Measurements from ENCODE around the gene BICDL2. TPM values are rescaled to one million over a fixed set of nuclear protein-coding genes. Genes with fewer than 3 reads are reported as not detected.

Gene BICDL2
- total and polyA plus RNA-seq, 9 of the 15 experiments (the other 6 are each of a cell fraction or from before 2014, with no cell fraction given): 0.09 to 0.28 (median 0.09) TPM; not detected in 6

DNA sequence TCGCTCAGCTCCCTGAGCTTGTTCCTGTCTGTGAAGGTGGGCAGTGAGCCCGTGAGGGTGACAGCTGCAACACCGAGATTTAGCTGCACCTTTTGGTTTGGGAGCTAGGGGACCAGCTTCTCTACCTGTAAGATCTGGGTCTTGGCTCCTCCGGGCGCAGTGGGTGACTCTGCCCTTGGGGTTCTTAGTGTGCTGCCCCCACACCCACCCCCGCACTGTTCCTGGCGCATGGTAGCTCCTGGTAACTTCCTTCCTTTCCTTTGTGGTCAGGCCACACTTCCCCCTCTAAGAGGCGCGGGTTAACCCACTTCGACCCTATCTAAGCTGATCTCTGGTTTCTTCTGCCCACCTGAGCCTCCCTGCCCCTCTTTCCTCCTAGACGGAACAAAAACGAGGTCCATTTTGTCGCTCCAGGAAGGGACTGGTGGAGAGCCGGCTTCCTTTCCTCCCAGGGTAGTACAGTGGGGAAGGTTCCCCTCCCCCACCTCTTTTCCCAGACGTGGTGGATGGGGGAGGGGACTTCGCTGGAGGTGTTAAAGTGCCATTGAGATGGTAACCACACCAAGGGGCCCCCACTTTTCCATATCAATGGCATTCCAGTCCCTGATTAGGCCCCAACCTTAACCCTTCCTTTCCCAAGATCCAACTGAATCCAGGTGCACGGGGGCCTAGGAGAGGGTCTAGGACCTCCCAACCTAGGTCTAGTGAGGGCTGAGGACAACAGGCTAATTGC is 28.6 kb downstream of the BICDL2 start (continued):
- TF ChIP-seq MEF2D (tag; conservative IDR thresholded peaks at IDR 0.05; ENCODE audit: low read depth): 0 out of 2 replicates have a peak, but pooled peaks have one; percentile 18
- TF ChIP-seq, protein P1, sequence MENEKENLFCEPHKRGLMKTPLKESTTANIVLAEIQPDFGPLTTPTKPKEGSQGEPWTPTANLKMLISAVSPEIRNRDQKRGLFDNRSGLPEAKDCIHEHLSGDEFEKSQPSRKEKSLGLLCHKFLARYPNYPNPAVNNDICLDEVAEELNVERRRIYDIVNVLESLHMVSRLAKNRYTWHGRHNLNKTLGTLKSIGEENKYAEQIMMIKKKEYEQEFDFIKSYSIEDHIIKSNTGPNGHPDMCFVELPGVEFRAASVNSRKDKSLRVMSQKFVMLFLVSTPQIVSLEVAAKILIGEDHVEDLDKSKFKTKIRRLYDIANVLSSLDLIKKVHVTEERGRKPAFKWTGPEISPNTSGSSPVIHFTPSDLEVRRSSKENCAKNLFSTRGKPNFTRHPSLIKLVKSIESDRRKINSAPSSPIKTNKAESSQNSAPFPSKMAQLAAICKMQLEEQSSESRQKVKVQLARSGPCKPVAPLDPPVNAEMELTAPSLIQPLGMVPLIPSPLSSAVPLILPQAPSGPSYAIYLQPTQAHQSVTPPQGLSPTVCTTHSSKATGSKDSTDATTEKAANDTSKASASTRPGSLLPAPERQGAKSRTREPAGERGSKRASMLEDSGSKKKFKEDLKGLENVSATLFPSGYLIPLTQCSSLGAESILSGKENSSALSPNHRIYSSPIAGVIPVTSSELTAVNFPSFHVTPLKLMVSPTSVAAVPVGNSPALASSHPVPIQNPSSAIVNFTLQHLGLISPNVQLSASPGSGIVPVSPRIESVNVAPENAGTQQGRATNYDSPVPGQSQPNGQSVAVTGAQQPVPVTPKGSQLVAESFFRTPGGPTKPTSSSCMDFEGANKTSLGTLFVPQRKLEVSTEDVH (IDR thresholded peaks at IDR 0.05; ENCODE audit: low read depth, partially characterized antibody): peak; percentile 38
- TF ChIP-seq, protein P2, sequence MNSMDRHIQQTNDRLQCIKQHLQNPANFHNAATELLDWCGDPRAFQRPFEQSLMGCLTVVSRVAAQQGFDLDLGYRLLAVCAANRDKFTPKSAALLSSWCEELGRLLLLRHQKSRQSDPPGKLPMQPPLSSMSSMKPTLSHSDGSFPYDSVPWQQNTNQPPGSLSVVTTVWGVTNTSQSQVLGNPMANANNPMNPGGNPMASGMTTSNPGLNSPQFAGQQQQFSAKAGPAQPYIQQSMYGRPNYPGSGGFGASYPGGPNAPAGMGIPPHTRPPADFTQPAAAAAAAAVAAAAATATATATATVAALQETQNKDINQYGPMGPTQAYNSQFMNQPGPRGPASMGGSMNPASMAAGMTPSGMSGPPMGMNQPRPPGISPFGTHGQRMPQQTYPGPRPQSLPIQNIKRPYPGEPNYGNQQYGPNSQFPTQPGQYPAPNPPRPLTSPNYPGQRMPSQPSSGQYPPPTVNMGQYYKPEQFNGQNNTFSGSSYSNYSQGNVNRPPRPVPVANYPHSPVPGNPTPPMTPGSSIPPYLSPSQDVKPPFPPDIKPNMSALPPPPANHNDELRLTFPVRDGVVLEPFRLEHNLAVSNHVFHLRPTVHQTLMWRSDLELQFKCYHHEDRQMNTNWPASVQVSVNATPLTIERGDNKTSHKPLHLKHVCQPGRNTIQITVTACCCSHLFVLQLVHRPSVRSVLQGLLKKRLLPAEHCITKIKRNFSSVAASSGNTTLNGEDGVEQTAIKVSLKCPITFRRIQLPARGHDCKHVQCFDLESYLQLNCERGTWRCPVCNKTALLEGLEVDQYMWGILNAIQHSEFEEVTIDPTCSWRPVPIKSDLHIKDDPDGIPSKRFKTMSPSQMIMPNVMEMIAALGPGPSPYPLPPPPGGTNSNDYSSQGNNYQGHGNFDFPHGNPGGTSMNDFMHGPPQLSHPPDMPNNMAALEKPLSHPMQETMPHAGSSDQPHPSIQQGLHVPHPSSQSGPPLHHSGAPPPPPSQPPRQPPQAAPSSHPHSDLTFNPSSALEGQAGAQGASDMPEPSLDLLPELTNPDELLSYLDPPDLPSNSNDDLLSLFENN (IDR thresholded peaks at IDR 0.05; ENCODE audit: low read depth in 2 of 2, low read length in 2 of 2): 0 out of 4 replicates have a peak, but pooled peaks of 1 of the 2 experiments have one; percentile 11
- peak; percentile 80 for TF ChIP-seq DPF2 (IDR thresholded peaks at IDR 0.05)
- peak; percentile 35; the same call in 1 of the 2 replicates for TF ChIP-seq RBFOX2 (IDR thresholded peaks at IDR 0.05; ENCODE audit: low read depth, low read length)
- peak; percentile 95 for TF ChIP-seq EGR1 (conservative IDR thresholded peaks at IDR 0.05)
- TF ChIP-seq ZBTB2 (IDR thresholded peaks at IDR 0.05): peak; percentile 48; the same call in 1 of the 2 replicates
- no peak for TF ChIP-seq FOS (IDR thresholded peaks at IDR 0.05; ENCODE audit: extremely low read depth, insufficient read length)
- TF ChIP-seq ETV6 (IDR thresholded peaks at IDR 0.05; ENCODE audit: borderline replicate concordance in 1 of 2, low read depth in 2 of 2, low read length in 1 of 2): peak; percentile 57 to 87
- TF ChIP-seq ETV6 (CRISPR knock-in tag; IDR thresholded peaks at IDR 0.05; ENCODE audit: borderline replicate concordance): no peak
- peak; percentile 71; the same call in 1 of the 2 replicates for TF ChIP-seq SMAD4 (CRISPR knock-in tag; conservative IDR thresholded peaks at IDR 0.05)
- 0 out of 2 replicates have a peak, but pooled peaks have one; percentile 19 for TF ChIP-seq BCOR (IDR thresholded peaks at IDR 0.05)
- TF ChIP-seq FOSL1 (tag; conservative IDR thresholded peaks at IDR 0.05): 0 out of 2 replicates have a peak, but pooled peaks have one; percentile 39
- TF ChIP-seq THRAP3 (IDR thresholded peaks at IDR 0.05; ENCODE audit: borderline replicate concordance): 0 out of 2 replicates have a peak, but pooled peaks have one; percentile 24
- peak; percentile 48 for TF ChIP-seq NCOR1 (IDR thresholded peaks at IDR 0.05)
- TF ChIP-seq TBL1XR1 (IDR thresholded peaks at IDR 0.05; ENCODE audit: low read length in 2 of 2): peak in 1 of 2 experiments; percentile 26; a peak in 1 of 4 replicates
- peak; percentile 49; the same call in 1 of the 2 replicates for TF ChIP-seq SMARCC2 (IDR thresholded peaks at IDR 0.05; ENCODE audit: low read depth)
- no peak for TF ChIP-seq ELK3 (CRISPR knock-in tag; IDR thresholded peaks at IDR 0.05)

Data from K562 (cell line).